ENCODE measurements around the gene TNFRSF11A. TPM values are rescaled to one million over a fixed set of nuclear protein-coding genes. Genes with fewer than 3 reads are reported as not detected.

Gene TNFRSF11A
- total RNA-seq, 2 donors from 2014 or later: 26.8 to 41.9 TPM

DNA sequence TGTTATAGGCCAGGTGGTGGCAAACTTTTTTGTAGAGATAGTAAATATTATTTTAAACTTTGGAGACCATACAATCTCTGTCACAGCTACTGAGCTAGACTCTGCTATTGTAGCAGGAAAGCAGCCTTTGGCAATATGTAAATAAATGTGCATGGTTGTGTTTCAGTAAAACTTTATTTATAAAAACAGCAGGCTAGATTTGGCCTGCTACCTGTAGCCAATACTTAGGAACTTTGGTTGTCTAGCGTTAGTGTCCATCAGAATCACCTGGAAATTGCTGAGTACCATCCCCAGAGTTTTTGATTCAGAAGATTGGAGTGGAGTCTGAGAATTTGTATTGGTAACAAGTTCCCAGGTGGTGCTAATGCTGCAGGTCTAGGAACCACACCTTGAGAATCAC lies 23.8 kb upstream of the TNFRSF11A start:
- H3K4me3 Mint-ChIP-seq: no peak overlapping the region
- peaks cover 82% of the 10 kb centered on the region for H3K36me3 Mint-ChIP-seq (ENCODE audit: low read depth)
- H3K9me3 Mint-ChIP-seq: no peaks in the 10 kb centered on the region
- peaks cover 6% of the 10 kb centered on the region for H3K4me1 Mint-ChIP-seq
- no peaks in the 10 kb centered on the region for H3K27me3 Mint-ChIP-seq
- no peak for ATAC-seq (replicated peaks)
- H3K27ac Mint-ChIP-seq: no peak overlapping the region

DNA sequence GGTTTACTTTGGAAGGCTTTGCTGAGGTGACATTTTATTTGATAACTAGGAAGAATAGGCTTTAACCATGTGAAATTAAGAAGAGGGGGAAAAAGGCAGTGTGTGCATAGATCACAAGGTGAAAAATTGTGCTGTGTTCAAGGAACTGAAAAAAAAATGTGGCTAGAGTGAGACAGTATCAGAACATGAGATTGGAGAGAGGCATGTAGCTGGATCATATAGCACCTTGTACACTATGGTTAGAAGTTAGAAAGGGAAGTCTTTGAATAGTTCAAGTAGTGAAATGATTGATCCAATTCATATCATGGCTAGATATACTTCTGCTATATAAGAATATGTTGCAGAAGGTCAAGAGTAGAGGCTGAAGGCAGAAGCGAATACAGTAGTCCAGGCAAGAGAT lies 12.3 kb upstream of the TNFRSF11A start:
- ATAC-seq (replicated peaks): no peak
- Mint-ChIP-seq H3K9me3 (no peaks in the 10 kb centered on the region), H3K27ac (no peak overlapping the region), H3K4me3 (no peak overlapping the region), H3K27me3 (no peaks in the 10 kb centered on the region), H3K4me1 (no peaks in the 10 kb centered on the region), H3K36me3 (ENCODE audit: low read depth) (peaks cover 16% of the 10 kb centered on the region)

- no peak for ATAC-seq (replicated peaks)
- Mint-ChIP-seq H3K27me3 (peaks cover 10% of the 10 kb centered on the region), H3K27ac (no peak overlapping the region), H3K4me1 (peaks cover 2% of the 10 kb centered on the region), H3K9me3 (no peaks in the 10 kb centered on the region), H3K4me3 (no peak overlapping the region), H3K36me3 (ENCODE audit: low read depth) (no peaks in the 10 kb centered on the region)
These were observed 6.6 kb upstream of the TNFRSF11A start for GRCh38 chr18:62318228-62319180.

DNA sequence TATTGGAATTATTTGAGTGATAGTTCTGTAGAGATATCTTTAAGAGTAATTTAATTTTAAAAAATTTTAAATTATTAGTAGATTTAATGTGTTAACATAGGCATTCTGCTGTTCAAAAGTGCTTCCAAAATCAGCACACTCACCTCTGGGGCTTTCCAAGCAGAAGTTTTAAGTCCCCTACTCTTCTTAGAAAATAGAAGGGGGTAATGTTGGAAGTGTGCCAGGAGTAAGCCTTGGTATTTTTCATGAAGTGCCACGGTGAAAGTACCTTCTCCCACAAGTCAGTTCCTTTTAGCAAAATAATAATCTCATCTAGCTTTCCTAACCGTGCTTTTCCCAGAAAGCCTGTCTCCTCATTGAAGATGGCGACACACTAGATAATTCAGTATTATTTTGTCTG lies 3.9 kb upstream of the TNFRSF11A start:
- Mint-ChIP-seq H3K9me3 (no peaks in the 10 kb centered on the region), H3K36me3 (ENCODE audit: low read depth) (peaks cover 12% of the 10 kb centered on the region), H3K27ac (no peak overlapping the region), H3K4me1 (peaks cover 17% of the 10 kb centered on the region), H3K4me3 (no peak overlapping the region), H3K27me3 (peaks cover 26% of the 10 kb centered on the region)
- ATAC-seq (replicated peaks): no peak

DNA sequence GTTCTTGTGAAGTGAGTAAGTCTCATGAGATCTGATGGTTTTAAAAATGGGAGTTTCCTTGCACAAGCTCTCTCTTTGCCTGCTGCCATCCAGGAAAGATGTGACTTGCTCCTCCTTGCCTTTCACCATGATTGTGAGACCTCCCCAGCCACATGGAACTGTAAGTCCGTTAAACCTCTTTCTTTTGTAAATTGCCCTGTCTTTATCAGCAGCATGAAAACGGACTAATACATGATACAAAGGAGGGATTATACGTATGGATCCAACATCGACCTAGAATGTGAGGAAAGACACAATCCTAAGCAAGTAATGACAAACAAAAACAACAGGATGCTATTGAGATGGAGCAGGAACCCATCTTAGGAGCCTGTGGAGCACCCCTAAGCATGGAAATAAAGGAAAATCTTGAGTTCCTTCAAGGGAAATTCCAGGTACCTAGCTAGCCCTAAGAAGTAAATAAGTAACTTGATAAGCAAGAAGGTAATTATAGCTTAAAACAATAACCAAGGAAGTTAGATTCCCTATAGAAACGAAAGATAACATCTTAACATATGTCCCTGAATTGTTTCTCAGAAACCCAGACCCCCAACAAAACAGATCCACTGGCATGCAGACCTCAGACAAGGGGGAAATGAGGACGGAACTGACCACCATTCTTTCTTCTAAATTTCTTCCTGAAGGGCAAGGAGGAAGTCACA lies 1.5 kb upstream of the TNFRSF11A start:
- H3K27me3 Mint-ChIP-seq: peaks cover 35% of the 10 kb centered on the region
- H3K4me1 Mint-ChIP-seq: peaks cover 24% of the 10 kb centered on the region
- peak overlapping the region; percentile 75 for H3K4me3 Mint-ChIP-seq
- peaks cover 20% of the 10 kb centered on the region for H3K36me3 Mint-ChIP-seq (ENCODE audit: low read depth)
- H3K27ac Mint-ChIP-seq: no peak overlapping the region
- ATAC-seq (replicated peaks): no peak
- no peaks in the 10 kb centered on the region for H3K9me3 Mint-ChIP-seq

GRCh38 chr18:62324181-62324828 lies 805 bp upstream of the TNFRSF11A start:
- peak overlapping the region; percentile 67 for H3K27ac Mint-ChIP-seq

GRCh38 chr18:62325806-62326645 lies 916 bp downstream of the TNFRSF11A start:
- Mint-ChIP-seq H3K36me3 (ENCODE audit: low read depth) (peaks cover 20% of the 10 kb centered on the region), H3K4me1 (peaks cover 38% of the 10 kb centered on the region), H3K4me3 (peak overlapping the region; percentile 85), H3K9me3 (no peaks in the 10 kb centered on the region), H3K27ac (peak overlapping the region; percentile 37), H3K27me3 (peaks cover 48% of the 10 kb centered on the region)
- ATAC-seq (replicated peaks): peak; percentile 18

More at GRCh38 chr18:62324181-62324828, 805 bp upstream of the TNFRSF11A start:
- no peak for ATAC-seq (replicated peaks)
- peaks cover 24% of the 10 kb centered on the region for H3K4me1 Mint-ChIP-seq
- peaks cover 20% of the 10 kb centered on the region for H3K36me3 Mint-ChIP-seq (ENCODE audit: low read depth)
- H3K4me3 Mint-ChIP-seq: peak overlapping the region; percentile 75
- peaks cover 37% of the 10 kb centered on the region for H3K27me3 Mint-ChIP-seq
- H3K9me3 Mint-ChIP-seq: no peaks in the 10 kb centered on the region

GRCh38 chr18:62326646-62327348 lies 1.7 kb downstream of the TNFRSF11A start:
- no peak for ATAC-seq (replicated peaks)
- H3K4me1 Mint-ChIP-seq: peaks cover 44% of the 10 kb centered on the region
- peak overlapping the region; percentile 85 for H3K4me3 Mint-ChIP-seq
- H3K36me3 Mint-ChIP-seq (ENCODE audit: low read depth): peaks cover 20% of the 10 kb centered on the region
- H3K27me3 Mint-ChIP-seq: peaks cover 54% of the 10 kb centered on the region
- H3K9me3 Mint-ChIP-seq: no peaks in the 10 kb centered on the region
- H3K27ac Mint-ChIP-seq: no peak overlapping the region

DNA sequence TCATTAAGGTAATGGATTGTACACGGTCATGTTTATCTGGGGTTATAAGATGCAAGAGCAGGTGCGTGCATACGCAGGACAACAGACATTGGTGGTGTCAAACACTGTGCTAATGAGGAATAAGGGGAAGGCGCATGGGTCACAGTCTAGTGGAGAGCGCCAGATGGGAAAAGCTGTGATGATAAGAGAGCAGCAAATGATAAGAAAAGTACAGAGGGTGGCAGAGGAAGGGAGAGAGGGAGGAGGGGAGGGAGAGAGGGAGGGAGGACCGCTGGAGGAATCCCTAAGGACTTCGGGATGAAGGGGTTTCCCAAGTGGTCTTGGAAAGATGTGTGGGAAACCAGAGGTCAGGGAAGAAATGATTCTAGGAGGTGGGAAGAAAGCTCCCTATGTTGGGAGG lies 2.9 kb downstream of the TNFRSF11A start:
- H3K4me1 Mint-ChIP-seq: peaks cover 44% of the 10 kb centered on the region
- no peak overlapping the region for H3K27ac Mint-ChIP-seq
- no peaks in the 10 kb centered on the region for H3K9me3 Mint-ChIP-seq
- ATAC-seq (replicated peaks): no peak
- H3K27me3 Mint-ChIP-seq: peaks cover 58% of the 10 kb centered on the region
- peak overlapping the region; percentile 85 for H3K4me3 Mint-ChIP-seq
- peaks cover 20% of the 10 kb centered on the region for H3K36me3 Mint-ChIP-seq (ENCODE audit: low read depth)

DNA sequence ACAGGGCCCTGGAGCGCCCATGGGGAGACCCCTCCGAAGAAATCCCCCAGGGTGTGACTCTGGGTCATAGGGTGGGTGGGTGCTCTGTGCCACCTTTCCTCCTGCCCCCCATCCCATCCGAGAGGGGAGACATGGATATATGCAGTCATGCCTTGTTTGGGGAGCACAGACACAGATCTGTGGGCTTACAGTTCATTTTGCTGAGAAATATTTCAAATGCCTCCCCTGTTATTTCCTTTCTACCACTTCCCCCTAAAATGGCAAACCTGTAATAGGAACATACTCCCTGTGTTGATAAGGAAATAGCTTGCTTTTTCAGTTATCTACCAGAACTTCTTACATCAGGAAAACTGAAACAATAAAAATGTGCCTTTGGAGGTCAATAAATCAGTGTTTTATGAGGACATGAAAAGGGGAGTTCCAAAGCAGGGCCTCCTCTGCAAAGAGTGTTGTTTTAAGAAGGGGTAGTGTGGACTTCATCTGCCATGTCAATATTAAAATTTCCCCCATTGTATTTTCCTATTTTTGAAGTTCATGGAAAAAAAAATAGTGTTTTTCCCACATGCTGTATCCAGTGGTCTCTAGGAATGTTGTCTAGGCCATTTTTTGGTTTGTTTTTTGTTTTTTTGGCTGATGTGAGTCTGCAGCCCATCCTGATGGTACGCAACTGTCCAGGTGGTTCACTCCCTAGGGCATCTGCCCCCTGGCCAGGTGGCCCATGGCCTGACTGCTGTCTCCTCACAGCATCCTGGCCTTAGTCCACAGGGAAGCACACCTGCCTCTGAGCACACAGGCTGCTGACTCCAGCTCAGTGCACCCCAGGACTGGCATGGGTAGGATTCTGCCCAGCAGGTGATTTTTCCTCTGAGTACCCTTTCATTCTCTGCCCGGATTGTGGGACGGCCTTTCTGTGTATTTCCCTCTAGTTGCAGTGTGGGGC lies 3.7 kb downstream of the TNFRSF11A start:
- Mint-ChIP-seq H3K27ac (peak overlapping the region; percentile 61), H3K9me3 (no peaks in the 10 kb centered on the region), H3K27me3 (peaks cover 57% of the 10 kb centered on the region), H3K36me3 (ENCODE audit: low read depth) (peaks cover 20% of the 10 kb centered on the region), H3K4me1 (peaks cover 38% of the 10 kb centered on the region), H3K4me3 (peak overlapping the region; percentile 49)
- no peak for ATAC-seq (replicated peaks)

- Mint-ChIP-seq H3K27ac (peak overlapping the region; percentile 61), H3K4me3 (peak overlapping the region; percentile 49), H3K4me1 (peaks cover 30% of the 10 kb centered on the region), H3K36me3 (ENCODE audit: low read depth) (peaks cover 14% of the 10 kb centered on the region), H3K27me3 (peaks cover 49% of the 10 kb centered on the region), H3K9me3 (no peaks in the 10 kb centered on the region)
- ATAC-seq (replicated peaks): peak; percentile 80
These were observed 4.8 kb downstream of the TNFRSF11A start for GRCh38 chr18:62329691-62330454.

DNA sequence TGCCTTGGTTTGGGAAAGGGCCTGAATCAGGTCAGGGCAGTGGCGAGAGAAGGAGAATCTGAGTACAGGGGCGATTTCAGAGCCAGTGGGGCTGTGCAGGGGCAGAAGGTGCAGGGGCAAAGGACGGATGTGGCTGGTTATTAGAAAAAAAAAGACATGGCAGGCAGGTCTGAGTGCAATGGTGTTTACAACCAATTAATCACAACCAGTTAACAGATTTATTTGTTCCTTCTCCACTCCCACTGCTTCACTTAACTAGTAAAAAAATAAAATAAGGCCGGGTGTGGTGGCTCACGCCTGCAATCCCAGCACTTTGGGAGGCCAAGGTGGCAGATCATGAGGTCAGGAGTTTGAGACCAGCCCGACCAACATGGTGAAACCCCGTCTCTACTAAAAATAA lies 5.5 kb downstream of the TNFRSF11A start:
- Mint-ChIP-seq H3K27ac (no peak overlapping the region), H3K4me3 (peak overlapping the region; percentile 49), H3K36me3 (ENCODE audit: low read depth) (peaks cover 14% of the 10 kb centered on the region), H3K4me1 (peaks cover 30% of the 10 kb centered on the region), H3K9me3 (no peaks in the 10 kb centered on the region), H3K27me3 (peaks cover 49% of the 10 kb centered on the region)
- no peak for ATAC-seq (replicated peaks)
